Measurements from ENCODE around the gene KCNMB2.
A peak's percentile ranks its signal among the peaks of the same experiment; 100 is the strongest.

KCNMB2 gene

DNA sequence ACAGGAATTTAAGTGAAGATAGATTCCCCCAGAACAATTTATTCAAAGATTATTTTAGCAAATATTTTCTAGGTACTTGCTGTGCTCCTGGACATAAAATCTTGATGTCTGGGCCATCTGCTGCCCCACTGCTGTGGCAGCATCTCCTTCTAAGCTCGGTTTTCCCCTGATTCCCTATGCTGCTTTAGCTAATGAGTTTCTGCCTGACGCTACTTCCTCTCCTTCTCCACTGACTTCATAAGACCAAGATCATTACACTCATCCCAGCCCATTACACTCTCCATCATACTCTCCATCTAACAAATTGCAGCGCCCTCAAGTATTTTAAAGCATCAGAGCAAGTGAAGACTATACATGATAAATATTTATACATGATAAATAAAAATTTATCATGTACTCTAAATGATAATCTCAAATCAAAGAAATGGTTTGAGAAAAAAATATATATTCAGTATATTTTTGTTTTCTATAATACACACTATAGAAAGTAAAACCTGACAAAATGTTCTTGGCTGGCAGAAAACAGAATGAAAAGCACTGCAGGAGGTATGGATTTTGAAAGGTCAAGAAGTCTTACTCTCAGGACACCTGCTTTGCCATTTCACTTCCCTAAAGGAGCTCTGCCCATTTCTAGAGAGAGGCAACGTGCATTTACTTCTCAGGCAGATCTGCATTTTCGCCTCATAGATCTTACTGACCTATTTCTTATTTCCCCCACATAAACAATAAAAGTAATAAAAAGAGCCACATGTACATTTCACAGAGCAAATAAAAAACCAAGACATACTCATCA lies 232.0 kb downstream of the KCNMB2 start:
- no peak for TF ChIP-seq CTCF (IDR thresholded peaks at IDR 0.05; ENCODE audit: control insufficient read depth, insufficient read depth, low read depth, low read length, missing control alignments)
- DNase-seq (ENCODE audit: low read depth), result no peak
- no peak overlapping the region for H3K4me3 ChIP-seq (ENCODE audit: control insufficient read depth, low read depth, low read length)

GRCh38 chr3:178771511-178771910 lies 235.3 kb downstream of the KCNMB2 start:
- TF ChIP-seq CTCF (IDR thresholded peaks at IDR 0.05; ENCODE audit: control insufficient read depth, insufficient read depth, low read depth, low read length, missing control alignments), result no peak
- H3K4me3 ChIP-seq (ENCODE audit: control insufficient read depth, low read depth, low read length), result no peak overlapping the region
- no peak for DNase-seq (ENCODE audit: low read depth)

DNA sequence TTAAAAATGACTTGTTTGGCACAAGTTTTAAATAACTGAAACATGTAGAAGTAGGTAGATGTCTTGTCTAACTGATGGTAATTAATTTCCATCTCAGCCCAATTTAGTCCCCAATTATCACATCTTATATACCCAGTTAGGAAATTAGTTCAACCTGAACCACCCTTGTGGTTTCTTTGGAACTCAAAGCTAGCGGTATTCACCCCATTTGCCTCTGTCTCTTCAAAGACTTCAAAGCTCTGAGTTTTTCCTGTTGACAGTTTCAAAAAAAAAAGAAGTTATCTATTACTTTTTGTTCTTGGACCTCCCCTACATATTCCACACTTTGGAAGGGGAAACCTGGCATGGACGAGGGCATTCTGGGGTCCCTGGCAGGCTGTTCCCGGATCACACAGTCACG lies 236.5 kb downstream of the KCNMB2 start:
- DNase-seq (ENCODE audit: low read depth), result no peak
- no peak overlapping the region for H3K4me3 ChIP-seq (ENCODE audit: control insufficient read depth, low read depth, low read length)
- TF ChIP-seq CTCF (IDR thresholded peaks at IDR 0.05; ENCODE audit: control insufficient read depth, insufficient read depth, low read depth, low read length, missing control alignments), result no peak

- no peak overlapping the region for H3K4me3 ChIP-seq (ENCODE audit: control insufficient read depth, low read depth, low read length)
- no peak for TF ChIP-seq CTCF (IDR thresholded peaks at IDR 0.05; ENCODE audit: control insufficient read depth, insufficient read depth, low read depth, low read length, missing control alignments)
These were observed 237.1 kb downstream of the KCNMB2 start for GRCh38 chr3:178773358-178773757.

DNA sequence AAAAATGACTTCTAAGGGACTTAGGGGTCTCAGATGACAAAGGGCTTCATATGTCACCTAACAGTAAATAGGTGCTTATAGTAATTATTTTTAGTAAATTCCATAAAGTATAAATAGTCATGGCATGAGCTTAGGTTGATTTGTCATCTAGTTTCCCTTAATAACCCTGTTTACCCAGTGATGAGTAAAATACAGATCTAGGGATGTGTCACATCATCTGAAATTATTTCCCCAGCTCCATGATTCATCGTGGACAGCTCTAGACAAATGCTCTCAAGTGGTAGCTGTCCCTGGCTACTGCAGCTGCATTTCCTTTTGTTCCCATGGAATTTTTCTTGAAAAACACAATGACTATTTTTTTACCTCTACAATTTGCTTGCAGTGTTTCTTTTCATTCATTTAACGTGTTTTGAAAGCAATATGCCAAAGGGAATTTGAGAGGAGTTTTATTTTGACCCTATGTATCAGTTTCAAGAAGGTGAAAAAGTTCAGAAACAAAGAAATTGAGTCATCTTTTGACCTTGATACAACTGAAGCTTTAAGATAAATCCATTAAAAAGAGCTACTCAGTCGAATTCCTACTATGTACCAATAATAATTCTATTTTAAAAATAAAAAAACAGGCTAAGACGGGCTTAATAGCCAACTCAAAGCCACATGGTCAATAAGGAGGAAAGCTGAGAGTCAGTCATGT lies 241.6 kb downstream of the KCNMB2 start:
- DNase-seq (ENCODE audit: low read depth), result peak; percentile 14
- TF ChIP-seq CTCF (IDR thresholded peaks at IDR 0.05; ENCODE audit: control insufficient read depth, insufficient read depth, low read depth, low read length, missing control alignments), result no peak
- no peak overlapping the region for H3K4me3 ChIP-seq (ENCODE audit: control insufficient read depth, low read depth, low read length)

More at GRCh38 chr3:178773358-178773757, 237.1 kb downstream of the KCNMB2 start:
- DNase-seq (ENCODE audit: low read depth), result no peak

DNA sequence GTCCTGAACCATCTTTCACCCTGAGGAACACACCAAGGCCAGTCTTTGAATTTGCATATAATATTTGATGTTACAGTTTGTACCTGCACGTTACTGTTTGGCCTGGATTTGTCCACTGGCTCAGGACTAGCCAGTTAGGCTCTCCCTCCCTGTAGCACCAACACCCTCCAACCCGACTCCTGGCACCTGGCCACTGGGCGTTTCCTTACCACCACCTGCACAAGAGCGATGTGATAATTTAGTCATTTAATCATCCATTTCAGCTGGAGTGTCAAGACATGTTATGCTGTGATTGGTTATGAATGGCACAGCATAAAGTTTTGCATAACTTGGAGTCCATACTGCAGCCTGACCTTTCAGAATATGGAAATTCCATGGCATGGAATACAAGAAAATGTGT lies 242.4 kb downstream of the KCNMB2 start:
- TF ChIP-seq CTCF (IDR thresholded peaks at IDR 0.05; ENCODE audit: control insufficient read depth, insufficient read depth, low read depth, low read length, missing control alignments), result no peak
- no peak for DNase-seq (ENCODE audit: low read depth)
- H3K4me3 ChIP-seq (ENCODE audit: control insufficient read depth, low read depth, low read length), result no peak overlapping the region
